Neural progenitor cell (in vitro differentiated cells): Measurements from ENCODE around the gene MYPN. TPM values are rescaled to one million over a fixed set of nuclear protein-coding genes. Genes with fewer than 3 reads are reported as not detected.

Source experiments
- DNase-seq: peaks from one replicate; pipeline ENCODE4 v3.0.0-alpha.2; 2016; ENCODE audit warnings: low spot score
- H2AFZ ChIP-seq: fragments of 200-600 bp; sonication (generic); replicated peaks from 2 replicates; pipeline ENCODE4 v1.6.1; 2016; ENCODE audit warnings: antibody characterized with exemption
- H3F3A ChIP-seq: fragments of 200-600 bp; sonication (generic); 2 replicates; pipeline ENCODE4 v1.6.1; 2016; ENCODE audit warnings: antibody characterized with exemption, low read depth
- H3K27ac ChIP-seq: fragments of 200-600 bp; sonication (generic); 2 replicates; pipeline ENCODE4 v1.5.1; 2016; ENCODE audit warnings: mild to moderate bottlenecking
- H3K27me3 ChIP-seq: fragments of 200-600 bp; sonication (generic); 2 replicates; pipeline ENCODE4 v1.6.1; 2016; ENCODE audit warnings: mild to moderate bottlenecking, moderate library complexity
- H3K36me3 ChIP-seq: fragments of 200-600 bp; sonication (generic); 2 replicates; pipeline ENCODE4 v1.5.1; 2016
- H3K4me1 ChIP-seq: fragments of 200-600 bp; sonication (generic); 2 replicates; pipeline ENCODE4 v1.6.1; 2016; ENCODE audit warnings: mixed run types
- H3K4me2 ChIP-seq: fragments of 200-600 bp; sonication (generic); 2 replicates; pipeline ENCODE4 v1.6.1; 2016
- H3K4me3 ChIP-seq: fragments of 200-600 bp; sonication (generic); 2 replicates; pipeline ENCODE4 v1.5.1; 2016
- H3K79me2 ChIP-seq: fragments of 200-600 bp; sonication (generic); 2 replicates; pipeline ENCODE4 v1.6.1; 2016; ENCODE audit warnings: low read depth
- H3K9ac ChIP-seq: fragments of 200-600 bp; sonication (generic); 2 replicates; pipeline ENCODE4 v1.6.1; 2016
- H3K9me3 ChIP-seq: fragments of 200-600 bp; sonication (generic); 2 replicates; pipeline ENCODE4 v1.5.1; 2016; ENCODE audit warnings: low read depth
- H4K20me1 ChIP-seq: fragments of 200-600 bp; sonication (generic); 2 replicates; pipeline ENCODE4 v1.6.1; 2016; ENCODE audit warnings: low read depth
- H3K27ac Mint-ChIP-seq: 3 replicates; pipeline ENCODE4 v1.8.0; 2021; ENCODE audit warnings: mixed read lengths
- H3K27me3 Mint-ChIP-seq: 2 replicates; pipeline ENCODE4 v1.8.0; 2022; ENCODE audit warnings: low read depth, mild to moderate bottlenecking, inconsistent platforms, moderate library complexity, mixed read lengths; ENCODE audit not compliant: insufficient read depth
- H3K36me3 Mint-ChIP-seq: 3 replicates; pipeline ENCODE4 v1.8.0; 2021; ENCODE audit warnings: mixed read lengths
- H3K4me1 Mint-ChIP-seq: 3 replicates; pipeline ENCODE4 v1.8.0; 2021; ENCODE audit warnings: mixed read lengths
- H3K4me3 Mint-ChIP-seq: 3 replicates; pipeline ENCODE4 v1.8.0; 2021; ENCODE audit warnings: mild to moderate bottlenecking, moderate library complexity, mixed read lengths
- H3K9me3 Mint-ChIP-seq: 3 replicates; pipeline ENCODE4 v1.8.0; 2020; ENCODE audit warnings: mixed read lengths
- EZH2 ChIP-seq: fragments of 200-600 bp; sonication (generic); IDR thresholded peaks from 2 replicates; pipeline ENCODE4 v1.6.1; 2017; ENCODE audit warnings: antibody characterized with exemption, mild to moderate bottlenecking, moderate library complexity
- EZH2phosphoT487 ChIP-seq: fragments of 200-600 bp; sonication (generic); IDR thresholded peaks from 2 replicates; pipeline ENCODE4 v1.6.1; 2017; ENCODE audit warnings: antibody characterized with exemption
- total RNA-seq: library from RNA; depleted of rRNA; stranded (reverse); fragments of >200 nt; gene quantifications from 2 replicates; pipeline ENCODE4 v1.2.3, GENCODE V29; 2015; ENCODE audit warnings: low replicate concordance
- TF ChIP-seq, protein P1 (sequence below): fragments of 200-600 bp; sonication (generic); IDR thresholded peaks from 2 replicates; pipeline ENCODE4 v1.5.1; 2017; ENCODE audit warnings: antibody characterized with exemption, mild to moderate bottlenecking

The MYPN gene
- total RNA-seq, 1 donor from 2014 or later = not detected

DNA sequence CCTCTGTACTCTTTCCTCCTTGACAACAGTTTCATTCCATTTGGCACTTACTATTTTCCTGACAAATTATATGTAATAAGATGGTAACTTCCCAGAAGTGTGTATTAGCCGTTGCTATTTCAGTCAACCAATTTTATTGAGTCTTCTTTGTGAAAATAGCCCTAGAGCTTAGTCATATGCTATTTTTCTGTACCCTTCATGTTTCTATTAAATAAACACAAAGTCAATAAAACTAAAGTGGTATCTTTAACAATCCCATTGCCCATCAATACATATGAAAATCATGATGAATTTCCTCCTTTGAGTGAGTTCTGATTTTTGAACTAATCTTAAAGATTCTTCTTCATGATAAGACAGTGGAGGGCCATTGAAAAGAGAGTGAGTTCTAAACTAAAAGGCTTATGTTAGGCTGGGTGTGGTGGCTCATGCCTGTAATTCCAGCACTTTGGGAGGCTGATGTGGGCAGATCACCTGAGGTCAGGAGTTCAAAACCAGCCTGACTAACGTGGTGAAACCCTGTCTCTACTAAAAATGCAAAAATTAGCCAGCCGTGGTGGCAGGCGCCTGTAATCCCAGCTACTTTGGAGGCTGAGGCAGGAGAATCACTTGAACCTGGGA is 5.9 kb upstream of the MYPN start:
- Histone ChIP-seq H3K9ac (no peak overlapping the region), H3K27me3 (no peaks in the 10 kb centered on the region), H3K9me3 (no peaks in the 10 kb centered on the region), H3K4me3 (no peak overlapping the region), H2AFZ (no peak overlapping the region), H3K79me2 (no peaks in the 10 kb centered on the region), H3F3A (no peaks in the 10 kb centered on the region), H3K27ac (no peak overlapping the region), H4K20me1 (no peaks in the 10 kb centered on the region), H3K36me3 (no peaks in the 10 kb centered on the region), H3K4me1 (no peaks in the 10 kb centered on the region), H3K4me2 (no peak overlapping the region)
- H3K27me3 Mint-ChIP-seq = no peaks in the 10 kb centered on the region
- H3K4me1 Mint-ChIP-seq = no peaks in the 10 kb centered on the region
- TF ChIP-seq, protein P1, sequence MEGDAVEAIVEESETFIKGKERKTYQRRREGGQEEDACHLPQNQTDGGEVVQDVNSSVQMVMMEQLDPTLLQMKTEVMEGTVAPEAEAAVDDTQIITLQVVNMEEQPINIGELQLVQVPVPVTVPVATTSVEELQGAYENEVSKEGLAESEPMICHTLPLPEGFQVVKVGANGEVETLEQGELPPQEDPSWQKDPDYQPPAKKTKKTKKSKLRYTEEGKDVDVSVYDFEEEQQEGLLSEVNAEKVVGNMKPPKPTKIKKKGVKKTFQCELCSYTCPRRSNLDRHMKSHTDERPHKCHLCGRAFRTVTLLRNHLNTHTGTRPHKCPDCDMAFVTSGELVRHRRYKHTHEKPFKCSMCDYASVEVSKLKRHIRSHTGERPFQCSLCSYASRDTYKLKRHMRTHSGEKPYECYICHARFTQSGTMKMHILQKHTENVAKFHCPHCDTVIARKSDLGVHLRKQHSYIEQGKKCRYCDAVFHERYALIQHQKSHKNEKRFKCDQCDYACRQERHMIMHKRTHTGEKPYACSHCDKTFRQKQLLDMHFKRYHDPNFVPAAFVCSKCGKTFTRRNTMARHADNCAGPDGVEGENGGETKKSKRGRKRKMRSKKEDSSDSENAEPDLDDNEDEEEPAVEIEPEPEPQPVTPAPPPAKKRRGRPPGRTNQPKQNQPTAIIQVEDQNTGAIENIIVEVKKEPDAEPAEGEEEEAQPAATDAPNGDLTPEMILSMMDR = no peak
- TF ChIP-seq EZH2 = no peak
- TF ChIP-seq EZH2phosphoT487 = no peak
- no peak overlapping the region for H3K4me3 Mint-ChIP-seq
- no peaks in the 10 kb centered on the region for H3K9me3 Mint-ChIP-seq
- DNase-seq = no peak
- H3K27ac Mint-ChIP-seq = no peak overlapping the region
- no peaks in the 10 kb centered on the region for H3K36me3 Mint-ChIP-seq

DNA sequence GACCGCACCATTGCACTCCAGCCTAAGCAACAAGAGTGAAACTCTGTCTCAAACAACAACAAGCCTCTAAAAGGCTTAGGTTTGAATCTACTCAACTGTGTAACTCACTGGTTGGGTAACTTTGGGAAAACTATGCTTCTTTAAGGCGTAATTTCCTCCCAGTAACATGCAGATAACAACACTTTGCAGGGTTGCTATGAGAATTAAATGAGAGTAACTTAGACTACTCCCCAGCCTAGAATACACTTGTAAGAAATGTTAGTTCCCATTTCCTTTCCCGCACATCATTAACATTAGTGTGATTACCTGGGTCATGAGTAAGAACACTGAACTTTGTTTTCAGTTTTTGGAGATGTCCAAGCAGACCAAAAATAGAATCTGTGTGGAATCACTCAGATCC is 5.4 kb upstream of the MYPN start:
- Histone ChIP-seq H3F3A (no peaks in the 10 kb centered on the region), H3K9me3 (no peaks in the 10 kb centered on the region), H3K4me3 (no peak overlapping the region), H3K79me2 (no peaks in the 10 kb centered on the region), H3K36me3 (no peaks in the 10 kb centered on the region), H3K9ac (no peak overlapping the region), H3K27me3 (no peaks in the 10 kb centered on the region), H3K27ac (no peak overlapping the region), H3K4me1 (no peaks in the 10 kb centered on the region), H2AFZ (no peak overlapping the region), H4K20me1 (no peaks in the 10 kb centered on the region), H3K4me2 (no peak overlapping the region)
- H3K4me3 Mint-ChIP-seq = no peak overlapping the region
- TF ChIP-seq EZH2phosphoT487 (no peak), EZH2 (no peak)
- TF ChIP-seq, protein P1 = no peak
- H3K27me3 Mint-ChIP-seq = no peaks in the 10 kb centered on the region
- H3K27ac Mint-ChIP-seq = no peak overlapping the region
- no peaks in the 10 kb centered on the region for H3K36me3 Mint-ChIP-seq
- H3K4me1 Mint-ChIP-seq = no peaks in the 10 kb centered on the region
- no peaks in the 10 kb centered on the region for H3K9me3 Mint-ChIP-seq
- DNase-seq = no peak

DNA sequence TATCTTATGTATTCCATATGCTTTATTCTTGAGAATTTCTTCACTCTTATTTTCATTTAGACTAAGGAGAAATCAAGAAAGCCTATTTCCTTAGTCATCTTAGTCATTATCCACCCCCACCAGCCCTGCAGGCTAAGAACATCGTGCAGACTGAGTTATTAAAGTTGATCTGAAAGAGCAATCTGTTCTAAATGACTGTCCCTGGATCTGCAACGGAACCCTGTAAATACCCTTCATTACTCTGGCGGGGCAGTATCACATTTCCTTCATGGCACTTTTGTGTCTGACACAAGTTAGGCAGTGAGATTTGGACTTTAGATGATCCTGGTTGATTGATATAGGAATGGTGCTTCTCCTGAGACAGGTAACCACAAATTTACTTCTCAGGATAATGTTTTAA is 3.5 kb upstream of the MYPN start:
- Histone ChIP-seq H3F3A (no peaks in the 10 kb centered on the region), H2AFZ (no peak overlapping the region), H3K9me3 (no peaks in the 10 kb centered on the region), H3K27ac (no peak overlapping the region), H3K4me2 (no peak overlapping the region), H3K4me3 (no peak overlapping the region), H4K20me1 (no peaks in the 10 kb centered on the region), H3K79me2 (no peaks in the 10 kb centered on the region), H3K36me3 (no peaks in the 10 kb centered on the region), H3K9ac (no peak overlapping the region), H3K4me1 (no peaks in the 10 kb centered on the region), H3K27me3 (no peaks in the 10 kb centered on the region)
- DNase-seq = no peak
- TF ChIP-seq EZH2phosphoT487 (no peak), EZH2 (no peak)
- TF ChIP-seq, protein P1 = no peak
- Mint-ChIP-seq H3K27me3 (no peaks in the 10 kb centered on the region), H3K9me3 (no peaks in the 10 kb centered on the region), H3K4me1 (no peaks in the 10 kb centered on the region), H3K36me3 (no peaks in the 10 kb centered on the region), H3K4me3 (no peak overlapping the region), H3K27ac (no peak overlapping the region)
